Hippocampal formation (tissue), 2 donors: Measurements from ENCODE around the gene SYNJ2.
A peak's percentile ranks its signal among the peaks of the same experiment; 100 is the strongest.

Source experiments
- DNase-seq, 2 donors: peaks; one replicate each; lab custom pipeline; 2025; lab: John Stamatoyannopoulos, UW

The SYNJ2 gene

GRCh38 chr6:158013904-158014504, 32.3 kb downstream of the SYNJ2 start:
- no peak for DNase-seq

- DNase-seq: no peak
Observed at GRCh38 chr6:158014505-158015187, 33.0 kb downstream of the SYNJ2 start.

GRCh38 chr6:158015188-158015506, 33.5 kb downstream of the SYNJ2 start:
- no peak for DNase-seq

- peak in 1 of 2 donors; percentile 32 for DNase-seq
Observed at GRCh38 chr6:158016571-158017383, 35.1 kb downstream of the SYNJ2 start.

GRCh38 chr6:158017621-158018040, 36.0 kb downstream of the SYNJ2 start:
- DNase-seq: no peak

GRCh38 chr6:158018041-158018771, 36.5 kb downstream of the SYNJ2 start:
- DNase-seq: no peak

- no peak for DNase-seq
Observed at GRCh38 chr6:158018851-158019361, 37.2 kb downstream of the SYNJ2 start.

- DNase-seq: no peak
Observed at GRCh38 chr6:158019416-158019815, 37.8 kb downstream of the SYNJ2 start.

- DNase-seq: no peak
Observed at GRCh38 chr6:158020272-158020711, 38.6 kb downstream of the SYNJ2 start.

- DNase-seq: no peak
Observed at GRCh38 chr6:158020811-158021210, 39.1 kb downstream of the SYNJ2 start.

- DNase-seq: no peak
Observed at GRCh38 chr6:158021376-158021775, 39.7 kb downstream of the SYNJ2 start.

- DNase-seq: no peak
Observed at GRCh38 chr6:158021814-158022748, 40.4 kb downstream of the SYNJ2 start.

- no peak for DNase-seq
Observed at GRCh38 chr6:158022749-158023596, 41.3 kb downstream of the SYNJ2 start.

- DNase-seq: no peak
Observed at GRCh38 chr6:158023597-158023939, 41.9 kb downstream of the SYNJ2 start.

- DNase-seq: no peak
Observed at GRCh38 chr6:158024566-158025297, 43.1 kb downstream of the SYNJ2 start.

GRCh38 chr6:158026054-158026900, 44.6 kb downstream of the SYNJ2 start:
- DNase-seq: no peak

- DNase-seq: no peak
Observed at GRCh38 chr6:158026901-158027589, 45.4 kb downstream of the SYNJ2 start.
